ENCODE results near the gene RAB3B.

Gene RAB3B

DNA sequence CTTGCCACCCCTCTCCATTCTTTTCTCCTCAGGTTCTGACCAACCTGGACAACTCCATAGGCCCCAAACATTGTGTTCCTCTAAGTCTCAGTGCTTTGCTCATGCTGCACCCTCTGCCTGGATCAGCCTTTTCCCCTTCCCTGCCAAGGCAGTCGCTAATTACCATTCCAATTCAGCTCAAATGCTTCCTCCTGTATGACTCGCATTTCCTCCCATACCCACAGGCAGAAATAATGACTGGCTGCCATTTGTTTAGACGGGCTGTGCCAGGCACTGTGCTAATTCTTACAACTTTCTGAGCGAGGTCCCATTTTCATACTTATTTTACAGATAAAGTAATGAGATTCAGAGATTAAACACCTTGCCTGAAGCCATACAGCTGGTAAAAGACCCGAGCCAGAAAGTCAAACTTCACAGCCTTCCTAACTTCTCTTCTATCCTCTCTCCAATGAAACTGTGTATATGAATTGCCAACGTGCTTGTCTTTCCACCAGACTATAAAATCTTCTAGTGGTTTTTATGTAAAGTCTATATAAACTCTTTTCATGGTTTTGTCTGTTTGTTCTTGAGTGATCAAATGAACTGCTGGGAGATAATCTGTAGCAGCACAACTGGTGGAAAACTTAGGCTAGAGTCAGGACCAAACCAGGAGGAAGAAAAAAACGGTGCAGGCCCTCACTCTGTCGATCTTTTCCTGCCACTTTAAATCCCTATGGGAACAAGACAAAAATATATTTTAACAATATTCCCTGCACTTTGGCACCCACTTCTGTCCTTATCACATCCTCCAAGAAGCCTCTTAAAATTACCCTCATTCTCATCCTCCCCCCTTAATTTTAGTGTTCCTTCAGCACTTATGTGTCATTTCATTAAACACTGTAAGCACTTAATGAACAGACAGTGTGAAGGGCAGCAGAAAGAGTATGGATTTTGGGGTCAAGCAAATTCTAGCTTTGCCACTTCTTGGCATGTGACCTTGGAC, 33.7 kb downstream of the RAB3B start:
- DNase-seq (ENCODE audit: low read depth), result no peak

GRCh38 chr1:51955797-51956527, 34.5 kb downstream of the RAB3B start:
- no peak for DNase-seq (ENCODE audit: low read depth)

DNA sequence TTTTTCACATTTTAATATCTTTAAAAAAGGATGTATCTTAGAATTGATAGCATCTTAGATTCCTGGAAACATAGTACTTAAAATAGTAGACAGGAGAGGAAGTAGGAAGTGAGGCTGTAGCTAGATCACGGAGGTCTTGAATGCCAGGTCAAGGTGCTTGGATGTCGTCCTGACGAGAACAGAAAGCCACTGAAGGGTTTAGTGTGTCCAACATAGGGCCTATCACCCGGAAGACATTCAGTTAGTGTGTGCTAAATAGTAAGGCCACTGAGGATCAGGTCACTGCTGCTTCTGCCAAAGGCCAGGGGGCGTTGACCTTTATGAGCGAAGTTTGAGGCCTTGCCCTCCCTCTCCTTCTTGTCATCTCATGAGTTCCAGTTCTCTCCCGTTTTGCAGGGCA, 35.7 kb downstream of the RAB3B start:
- DNase-seq (ENCODE audit: low read depth), result no peak

DNA sequence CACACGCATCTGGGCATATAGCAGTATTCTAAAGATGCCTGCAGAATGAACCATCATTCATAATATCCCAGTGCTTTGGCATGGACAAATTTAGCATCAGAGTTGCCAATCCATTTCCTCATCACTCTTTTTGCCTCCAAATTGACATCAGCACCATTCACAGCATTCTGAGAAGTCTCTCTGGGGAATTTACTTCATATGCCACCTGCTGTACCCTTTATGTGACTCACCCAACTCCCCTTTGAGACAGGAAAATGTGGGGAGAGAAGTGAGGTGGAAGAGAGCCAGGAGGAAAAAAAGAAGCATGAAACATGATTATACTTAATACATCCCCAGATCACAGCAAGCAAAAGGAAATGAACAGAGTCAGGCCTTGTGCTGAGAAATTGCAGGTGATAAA, 37.4 kb downstream of the RAB3B start:
- DNase-seq (ENCODE audit: low read depth), result no peak

- DNase-seq (ENCODE audit: low read depth), result no peak
Measured at GRCh38 chr1:51952638-51953037, 37.9 kb downstream of the RAB3B start.

GRCh38 chr1:51950701-51951100, 39.8 kb downstream of the RAB3B start:
- DNase-seq (ENCODE audit: low read depth), result no peak

DNA sequence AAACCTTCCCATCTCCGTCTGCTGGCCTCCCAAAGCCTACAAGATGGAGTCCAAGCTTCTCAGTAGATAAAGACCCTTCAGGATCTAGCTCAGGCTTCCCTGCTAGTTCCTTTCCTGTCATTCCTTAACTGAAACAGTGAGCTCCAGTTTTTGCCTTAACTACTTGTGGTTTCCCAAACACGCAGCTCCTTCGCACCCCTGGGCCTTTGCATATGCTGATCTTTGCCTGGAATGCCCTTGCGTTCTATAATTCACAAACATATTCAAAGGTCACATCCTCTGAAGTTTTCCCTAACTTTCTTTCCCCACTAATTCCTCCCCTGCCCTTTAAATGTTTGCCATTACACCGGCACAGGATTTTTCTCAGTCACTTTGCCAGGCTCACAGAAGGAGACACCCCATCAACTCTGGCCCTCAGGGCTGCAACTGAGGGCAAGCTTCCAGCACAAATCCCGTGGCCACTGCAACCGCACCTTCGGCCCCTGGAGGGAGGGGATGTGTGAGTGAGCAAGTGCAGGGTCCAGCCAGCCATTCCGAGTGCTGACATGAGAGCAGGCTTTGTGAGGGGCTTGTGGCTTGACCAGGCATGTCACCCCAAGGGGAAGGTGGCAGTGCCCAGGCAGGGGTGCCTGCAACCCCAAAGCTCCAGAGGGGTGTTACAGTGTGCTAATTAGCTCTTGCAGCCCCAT, 41.3 kb downstream of the RAB3B start:
- DNase-seq (ENCODE audit: low read depth), result no peak

DNA sequence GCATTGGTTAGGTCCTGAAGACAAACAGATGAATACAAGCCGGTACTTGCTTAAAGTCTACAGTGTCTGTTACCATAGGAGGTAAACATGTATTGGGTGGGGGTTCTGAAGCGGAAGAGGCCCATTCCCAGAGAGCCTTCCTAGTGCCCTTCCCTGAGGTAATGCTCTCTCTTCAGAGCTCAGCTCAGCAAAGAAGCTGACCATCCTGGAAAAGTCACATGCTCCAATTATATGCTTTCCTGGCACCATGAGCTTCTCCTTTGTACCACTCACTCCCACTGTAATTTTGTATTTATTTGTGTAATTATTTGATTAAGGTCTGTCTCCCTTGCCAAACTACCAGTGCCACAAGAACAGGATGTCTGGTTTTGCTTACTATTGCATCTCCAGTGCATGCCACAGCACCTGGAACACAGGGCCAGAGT, 42.0 kb downstream of the RAB3B start:
- no peak for DNase-seq (ENCODE audit: low read depth)

GRCh38 chr1:51946300-51946699, 44.2 kb downstream of the RAB3B start:
- no peak for DNase-seq (ENCODE audit: low read depth)

DNA sequence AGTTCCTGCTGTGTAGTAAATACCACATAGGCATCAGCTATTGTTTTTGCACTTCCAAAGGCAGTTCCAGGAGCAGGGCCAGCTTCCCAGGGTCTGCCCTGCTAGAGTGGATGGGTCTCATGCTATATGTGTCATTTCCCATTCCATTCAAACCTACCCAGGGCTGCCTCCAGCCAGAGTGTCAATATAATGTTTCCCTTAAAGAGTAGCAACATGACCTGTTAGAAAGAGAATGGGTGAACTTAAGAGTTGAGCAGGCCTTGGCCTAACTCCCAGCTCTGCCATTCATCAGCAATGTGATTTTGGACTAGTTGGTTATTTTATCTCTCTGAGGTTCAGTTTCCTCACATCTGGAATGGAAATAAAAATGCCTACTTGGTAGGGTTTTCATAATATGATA, 44.9 kb downstream of the RAB3B start:
- DNase-seq (ENCODE audit: low read depth), result no peak

GRCh38 chr1:51942281-51942680, 48.2 kb downstream of the RAB3B start:
- no peak for DNase-seq (ENCODE audit: low read depth)

GRCh38 chr1:51941528-51941927, 49.0 kb downstream of the RAB3B start:
- no peak for DNase-seq (ENCODE audit: low read depth)

DNA sequence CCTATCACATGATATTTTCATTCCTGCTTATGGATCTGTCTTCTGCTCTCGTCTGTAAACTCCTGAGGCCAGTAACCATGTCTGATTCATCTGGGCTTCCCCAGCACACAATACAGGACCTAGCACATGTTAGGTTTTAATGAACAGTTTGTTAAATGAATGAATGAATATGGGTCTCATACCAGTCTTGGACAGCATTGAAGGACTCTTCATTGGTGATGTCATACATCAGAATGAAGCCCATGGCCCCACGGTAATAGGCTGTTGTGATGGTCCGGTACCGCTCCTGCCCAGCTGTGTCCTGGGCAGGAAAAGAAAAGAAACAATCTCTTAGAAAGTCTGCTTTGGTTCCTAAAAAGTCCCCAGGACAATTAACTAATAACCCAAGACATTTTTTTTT, 53.4 kb downstream of the RAB3B start:
- DNase-seq (ENCODE audit: low read depth), result no peak

GRCh38 chr1:51936531-51936930, 54.0 kb downstream of the RAB3B start:
- no peak for DNase-seq (ENCODE audit: low read depth)

GRCh38 chr1:51933344-51933743, 57.2 kb downstream of the RAB3B start:
- DNase-seq (ENCODE audit: low read depth), result no peak

DNA sequence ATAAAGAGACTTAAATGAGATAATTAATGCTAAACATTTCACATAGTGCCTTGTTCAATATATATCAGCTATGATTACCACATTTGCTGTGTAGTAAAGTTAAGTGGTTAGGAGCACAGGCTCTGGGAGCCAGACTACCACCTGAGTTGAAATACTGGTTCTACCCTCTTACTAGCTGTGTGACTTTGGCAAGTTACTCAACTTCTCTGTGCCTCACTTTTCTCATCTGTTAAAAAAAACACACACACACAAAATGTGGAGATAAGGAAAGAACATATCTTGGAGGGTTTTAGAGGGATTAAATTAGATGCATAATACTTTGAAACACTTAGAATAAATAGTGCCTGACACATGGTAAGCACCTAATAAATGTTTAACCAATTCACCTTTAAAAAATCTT, 60.2 kb downstream of the RAB3B start:
- no peak for DNase-seq (ENCODE audit: low read depth)

DNA sequence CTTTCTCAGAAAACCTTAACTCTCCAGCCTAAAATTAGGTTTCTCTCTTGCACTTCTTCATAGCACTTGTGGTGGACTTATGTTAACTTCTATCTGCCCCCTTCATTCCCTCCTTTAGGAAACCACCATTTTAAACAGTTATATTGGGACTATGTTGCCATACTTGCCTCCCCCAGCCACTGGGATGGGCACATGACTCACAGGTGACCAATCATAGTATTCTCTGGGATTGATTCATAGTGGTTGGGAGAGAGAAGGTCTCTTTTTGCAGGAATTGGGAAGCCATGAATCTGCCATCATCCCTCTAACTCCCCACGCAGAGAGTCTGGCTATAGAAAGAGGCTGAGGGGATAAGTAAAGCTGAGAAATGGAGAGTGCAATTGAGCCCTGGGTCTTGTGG, 61.6 kb downstream of the RAB3B start:
- DNase-seq (ENCODE audit: low read depth), result no peak

DNA sequence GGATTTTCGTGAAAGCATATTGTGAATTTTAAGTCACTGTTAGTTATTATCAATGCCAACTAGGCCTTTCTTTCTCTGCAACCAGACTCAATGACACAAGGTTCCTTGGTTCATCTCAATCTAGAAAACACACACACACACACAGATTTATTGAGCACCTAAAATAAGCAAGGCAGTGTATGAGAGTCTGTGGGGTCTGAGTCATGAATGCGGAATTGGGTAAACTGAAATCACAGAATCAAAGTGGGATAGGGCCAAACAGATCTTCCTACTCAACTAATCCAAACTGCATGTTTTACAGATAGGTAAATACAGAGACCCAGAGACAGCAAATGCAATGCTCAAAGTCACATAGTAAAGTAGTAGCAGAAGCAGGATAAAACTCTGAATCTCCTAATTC, 63.5 kb downstream of the RAB3B start:
- DNase-seq (ENCODE audit: low read depth), result no peak

- DNase-seq (ENCODE audit: low read depth), result no peak
Measured at GRCh38 chr1:51926171-51926812, 64.2 kb downstream of the RAB3B start.

DNA sequence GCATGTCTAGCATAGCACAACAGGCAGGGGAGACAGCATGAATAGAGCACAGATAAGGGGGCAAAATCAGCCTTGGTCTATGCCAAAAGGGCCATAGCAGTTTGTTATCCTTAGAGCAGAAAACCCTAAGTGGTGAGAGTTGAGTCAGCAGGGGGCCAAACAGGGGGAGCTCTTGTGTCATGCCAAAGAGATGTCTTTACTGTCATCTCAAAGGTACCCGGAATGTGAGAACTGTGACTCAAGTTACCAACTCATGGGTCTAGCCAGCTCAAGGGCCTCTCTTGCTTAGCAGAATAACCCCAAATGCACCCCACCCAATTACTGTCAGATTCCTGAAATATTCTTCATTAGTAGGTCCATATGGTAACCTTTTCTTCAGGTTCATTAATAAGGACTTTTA, 66.0 kb downstream of the RAB3B start:
- DNase-seq (ENCODE audit: low read depth), result no peak

GRCh38 chr1:51922040-51922439, 68.5 kb downstream of the RAB3B start:
- DNase-seq (ENCODE audit: low read depth), result no peak

- DNase-seq (ENCODE audit: low read depth), result no peak
Measured at GRCh38 chr1:51920130-51920529, 70.4 kb downstream of the RAB3B start.

All from activated T-cell treated with anti-CD3 and anti-CD28 coated beads for 1 hour (primary cell).